HepG2 (cell line): ENCODE data around the gene TRMT10C. TPM values are rescaled to one million over a fixed set of nuclear protein-coding genes. Genes with fewer than 3 reads are reported as not detected.

Experiments
- CREB1 ChIP-seq, 2 experiments: fragments of 450-650 bp in 1 of 2; IDR thresholded peaks; 2 replicates each; pipeline ENCODE4 v1.6.1; 2016 to 2017; ENCODE audit warnings: control low read depth in 1 of 2, mild to moderate bottlenecking in 1 of 2, missing compliant biosample characterization in 1 of 2, missing genetic modification characterization in 1 of 2
- GMEB2 ChIP-seq: IDR thresholded peaks from 2 replicates; pipeline ENCODE4 v1.6.1; 2016; ENCODE audit warnings: missing biosample characterization, missing genetic modification reagents, low read depth
- HMG20A ChIP-seq: IDR thresholded peaks from 2 replicates; pipeline ENCODE4 v1.6.1; 2016; ENCODE audit warnings: borderline replicate concordance
- KAT8 ChIP-seq: IDR thresholded peaks from 2 replicates; pipeline ENCODE4 v1.6.1; 2016; ENCODE audit warnings: missing genetic modification reagents, missing compliant biosample characterization
- MTA1 ChIP-seq: sonication (generic); formaldehyde crosslinking; IDR thresholded peaks from 2 replicates; pipeline ENCODE4 v1.4.0; 2020; ENCODE audit warnings: missing genetic modification reagents, mild to moderate bottlenecking, borderline replicate concordance
- NCOA5 ChIP-seq: sonication (generic); formaldehyde crosslinking; IDR thresholded peaks from 2 replicates; pipeline ENCODE4 v1.4.0; 2020; ENCODE audit warnings: missing genetic modification reagents
- RERE ChIP-seq: IDR thresholded peaks from 2 replicates; pipeline ENCODE4 v1.6.1; 2016; ENCODE audit warnings: low read depth, missing genetic modification reagents, missing compliant biosample characterization
- SCMH1 ChIP-seq: sonication (generic); formaldehyde crosslinking; IDR thresholded peaks from 2 replicates; pipeline ENCODE4 v1.9.0; 2021; ENCODE audit warnings: missing genetic modification reagents, mild to moderate bottlenecking, borderline replicate concordance
- SOX6 ChIP-seq, 2 experiments: fragments of 450-650 bp in 1 of 2; sonication (generic) in 1 of 2; formaldehyde crosslinking in 1 of 2; IDR thresholded peaks; 2 replicates each; pipeline versions ENCODE4 v1.4.0 to v1.6.1; 2017 to 2020; ENCODE audit warnings: antibody characterized with exemption in 1 of 2, mild to moderate bottlenecking in 1 of 2, missing genetic modification reagents in 1 of 2
- ZBTB14 ChIP-seq: sonication (generic); formaldehyde crosslinking; IDR thresholded peaks from 2 replicates; pipeline ENCODE4 v1.4.0; 2020; ENCODE audit warnings: missing genetic modification reagents
- ZHX1 ChIP-seq: sonication (generic); formaldehyde crosslinking; IDR thresholded peaks from 2 replicates; pipeline ENCODE4 v1.8.1; 2022; ENCODE audit warnings: low read depth, mild to moderate bottlenecking, missing genetic modification reagents
- ZNF12 ChIP-seq: sonication (generic); formaldehyde crosslinking; IDR thresholded peaks from 2 replicates; pipeline ENCODE4 v1.5.0; 2020; ENCODE audit warnings: missing genetic modification reagents
- ZNF460 ChIP-seq: sonication (generic); formaldehyde crosslinking; IDR thresholded peaks from 2 replicates; pipeline ENCODE4 v1.5.1; 2020; ENCODE audit warnings: missing genetic modification reagents, mild to moderate bottlenecking, borderline replicate concordance
- ZNF740 ChIP-seq: sonication (generic); formaldehyde crosslinking; IDR thresholded peaks from 2 replicates; pipeline ENCODE4 v1.4.0; 2020; ENCODE audit warnings: missing genetic modification reagents
- polyA plus RNA-seq, 8 experiments: library from polyadenylated mRNA; depleted of rRNA in 3 of 8; stranded (reverse) in 7 of 8; unstranded in 1 of 8; fragments of >200 nt; fragmentation: Illumina TruSeq in 4 of 8; extraction: Trizol in 4 of 8; gene quantifications; 2 replicates each; pipeline versions ENCODE4 v1.2.1 to v1.2.3, GENCODE V29; 2011 to 2016; ENCODE audit warnings: low read depth in 4 of 8, missing spikeins in 1 of 8, mixed read lengths in 1 of 8; ENCODE audit not compliant: insufficient read depth in 1 of 8
- total RNA-seq, 5 experiments: library from RNA; depleted of rRNA; stranded (reverse); fragments of >200 nt; fragmentation: Illumina TruSeq; extraction: Trizol; gene quantifications; 2 replicates each; pipeline ENCODE4 v1.2.3, GENCODE V29; 2016; ENCODE audit warnings: low read depth in 1 of 5

The TRMT10C gene
- total and polyA plus RNA-seq, 2 of the 13 experiments (the other 11 are each of a cell fraction or from before 2014, with no cell fraction given) = 10.8 to 39.2 TPM

GRCh38 chr3:101519685-101520365 lies 41.8 kb upstream of the TRMT10C start (continued):
- TF ChIP-seq CREB1 (IDR thresholded peaks at IDR 0.05) = peak; percentile 52; the same call in 1 of the 2 replicates
- TF ChIP-seq CREB1 (CRISPR knock-in tag; IDR thresholded peaks at IDR 0.05) = no peak
- TF ChIP-seq ZNF12 (CRISPR knock-in tag) = no peak
- TF ChIP-seq NCOA5 = no peak
- TF ChIP-seq SOX6 (IDR thresholded peaks at IDR 0.05) = no peak
- 0 out of 2 replicates have a peak, but pooled peaks have one; percentile 22 for TF ChIP-seq SOX6 (CRISPR knock-in tag; IDR thresholded peaks at IDR 0.05)
- TF ChIP-seq SCMH1 (CRISPR knock-in tag) = no peak
- no peak for TF ChIP-seq ZNF740
- no peak for TF ChIP-seq ZNF460 (CRISPR knock-in tag)
- 0 out of 2 replicates have a peak, but pooled peaks have one; percentile 23 for TF ChIP-seq HMG20A (CRISPR knock-in tag)
- TF ChIP-seq GMEB2 = no peak
- TF ChIP-seq MTA1 (CRISPR knock-in tag) = no peak
- TF ChIP-seq KAT8 (CRISPR knock-in tag) = no peak
- peak; percentile 19; the same call in 1 of the 2 replicates for TF ChIP-seq RERE (CRISPR knock-in tag)
- TF ChIP-seq ZBTB14 (CRISPR knock-in tag) = no peak
- TF ChIP-seq ZHX1 (CRISPR knock-in tag) = no peak
